ENCODE results near the gene ACAD9.
"Not testable (repeated sequence)": the region's sequence is repeated elsewhere in the genome, so short reads cannot be mapped to it uniquely, and the experiment has no call there.

The ACAD9 gene

GRCh38 chr3:128906804-128907525, 27.5 kb downstream of the ACAD9 start:
- Mint-ChIP-seq H3K27me3 (no peaks in the 10 kb centered on the region), H3K36me3 (peaks cover 13% of the 10 kb centered on the region), H3K4me3 (no peak overlapping the region), H3K4me1 (no peaks in the 10 kb centered on the region), H3K27ac (no peak overlapping the region), H3K9me3 (no peaks in the 10 kb centered on the region)

- no peaks in the 10 kb centered on the region for H3K27me3 Mint-ChIP-seq
- H3K9me3 Mint-ChIP-seq = no peaks in the 10 kb centered on the region
- H3K4me1 Mint-ChIP-seq = no peaks in the 10 kb centered on the region
- H3K36me3 Mint-ChIP-seq = peaks cover 15% of the 10 kb centered on the region
- H3K4me3 Mint-ChIP-seq = no peak overlapping the region
- H3K27ac Mint-ChIP-seq = no peak overlapping the region
Observed at GRCh38 chr3:128907706-128908445, 28.5 kb downstream of the ACAD9 start.

GRCh38 chr3:128908951-128909350, 29.5 kb downstream of the ACAD9 start:
- no peaks in the 10 kb centered on the region for H3K9me3 Mint-ChIP-seq
- no peak overlapping the region for H3K4me3 Mint-ChIP-seq
- no peaks in the 10 kb centered on the region for H3K27me3 Mint-ChIP-seq
- H3K36me3 Mint-ChIP-seq = peaks cover 15% of the 10 kb centered on the region
- no peak overlapping the region for H3K27ac Mint-ChIP-seq
- no peaks in the 10 kb centered on the region for H3K4me1 Mint-ChIP-seq

- Mint-ChIP-seq H3K36me3 (peaks cover 9% of the 10 kb centered on the region), H3K9me3 (no peaks in the 10 kb centered on the region), H3K4me3 (no peak overlapping the region)
Observed at GRCh38 chr3:128910006-128910405, 30.6 kb downstream of the ACAD9 start.

GRCh38 chr3:128911911-128912310, 32.5 kb downstream of the ACAD9 start:
- H3K9me3 Mint-ChIP-seq = no peaks in the 10 kb centered on the region
- peaks cover 4% of the 10 kb centered on the region for H3K36me3 Mint-ChIP-seq
- peak overlapping the region; percentile 30 for H3K27ac Mint-ChIP-seq
- H3K27me3 Mint-ChIP-seq = no peaks in the 10 kb centered on the region
- no peak overlapping the region for H3K4me3 Mint-ChIP-seq
- no peaks in the 10 kb centered on the region for H3K4me1 Mint-ChIP-seq

More at GRCh38 chr3:128910006-128910405, 30.6 kb downstream of the ACAD9 start:
- Mint-ChIP-seq H3K27me3 (no peaks in the 10 kb centered on the region), H3K4me1 (no peaks in the 10 kb centered on the region), H3K27ac (no peak overlapping the region)

GRCh38 chr3:128914966-128915645, 35.7 kb downstream of the ACAD9 start:
- H3K9me3 Mint-ChIP-seq = no peaks in the 10 kb centered on the region
- H3K4me1 Mint-ChIP-seq = no peaks in the 10 kb centered on the region
- no peak overlapping the region for H3K4me3 Mint-ChIP-seq
- H3K27ac Mint-ChIP-seq = no peak overlapping the region
- H3K36me3 Mint-ChIP-seq = peaks cover 25% of the 10 kb centered on the region
- H3K27me3 Mint-ChIP-seq = no peaks in the 10 kb centered on the region

- Mint-ChIP-seq H3K27me3 (no peaks in the 10 kb centered on the region), H3K27ac (peak overlapping the region; percentile 25), H3K9me3 (no peaks in the 10 kb centered on the region), H3K4me1 (peaks cover 18% of the 10 kb centered on the region), H3K36me3 (peaks cover 25% of the 10 kb centered on the region), H3K4me3 (no peak overlapping the region)
Observed at GRCh38 chr3:128917291-128917690, 37.9 kb downstream of the ACAD9 start.

GRCh38 chr3:128919988-128920387, 40.6 kb downstream of the ACAD9 start:
- Mint-ChIP-seq H3K36me3 (peaks cover 23% of the 10 kb centered on the region), H3K4me1 (peaks cover 43% of the 10 kb centered on the region), H3K4me3 (no peak overlapping the region), H3K9me3 (no peaks in the 10 kb centered on the region), H3K27ac (peak overlapping the region; percentile 11), H3K27me3 (no peaks in the 10 kb centered on the region)

GRCh38 chr3:128922804-128923459, 43.5 kb downstream of the ACAD9 start:
- H3K27me3 Mint-ChIP-seq = no peaks in the 10 kb centered on the region

GRCh38 chr3:128923576-128923975, 44.2 kb downstream of the ACAD9 start:
- Mint-ChIP-seq H3K27me3 (no peaks in the 10 kb centered on the region), H3K9me3 (no peaks in the 10 kb centered on the region), H3K4me1 (peaks cover 53% of the 10 kb centered on the region), H3K4me3 (peak overlapping the region; percentile 79), H3K27ac (peak overlapping the region; percentile 68), H3K36me3 (peaks cover 14% of the 10 kb centered on the region)

More at GRCh38 chr3:128922804-128923459, 43.5 kb downstream of the ACAD9 start:
- no peaks in the 10 kb centered on the region for H3K9me3 Mint-ChIP-seq
- H3K36me3 Mint-ChIP-seq = peaks cover 20% of the 10 kb centered on the region
- peak overlapping the region; percentile 72 for H3K27ac Mint-ChIP-seq
- peaks cover 53% of the 10 kb centered on the region for H3K4me1 Mint-ChIP-seq
- peak overlapping the region; percentile 79 for H3K4me3 Mint-ChIP-seq

- H3K27ac Mint-ChIP-seq = peak overlapping the region; percentile 68
- H3K27me3 Mint-ChIP-seq, H3K9me3 Mint-ChIP-seq: not testable (repeated sequence)
- H3K36me3 Mint-ChIP-seq = peaks cover 13% of the 10 kb centered on the region
- H3K4me1 Mint-ChIP-seq = peaks cover 53% of the 10 kb centered on the region
- H3K4me3 Mint-ChIP-seq = peak overlapping the region; percentile 79
Observed at GRCh38 chr3:128923986-128924385, 44.6 kb downstream of the ACAD9 start.

- H3K4me3 Mint-ChIP-seq = no peak overlapping the region
- peaks cover 2% of the 10 kb centered on the region for H3K36me3 Mint-ChIP-seq
- no peak overlapping the region for H3K27ac Mint-ChIP-seq
- no peaks in the 10 kb centered on the region for H3K27me3 Mint-ChIP-seq
- peaks cover 16% of the 10 kb centered on the region for H3K4me1 Mint-ChIP-seq
- H3K9me3 Mint-ChIP-seq = no peaks in the 10 kb centered on the region
Observed at GRCh38 chr3:128929364-128929763, 49.9 kb downstream of the ACAD9 start.

- H3K4me3 Mint-ChIP-seq = no peak overlapping the region
- no peak overlapping the region for H3K27ac Mint-ChIP-seq
- no peaks in the 10 kb centered on the region for H3K4me1 Mint-ChIP-seq
- no peaks in the 10 kb centered on the region for H3K9me3 Mint-ChIP-seq
- H3K27me3 Mint-ChIP-seq = no peaks in the 10 kb centered on the region
- H3K36me3 Mint-ChIP-seq = no peaks in the 10 kb centered on the region
Observed at GRCh38 chr3:128931046-128931445, 51.6 kb downstream of the ACAD9 start.

GRCh38 chr3:128932516-128933212, 53.2 kb downstream of the ACAD9 start:
- Mint-ChIP-seq H3K27ac (peak overlapping the region; percentile 65), H3K9me3 (no peaks in the 10 kb centered on the region), H3K36me3 (no peaks in the 10 kb centered on the region), H3K27me3 (no peaks in the 10 kb centered on the region), H3K4me1 (no peaks in the 10 kb centered on the region), H3K4me3 (no peak overlapping the region)
